Suppressor macrophage treated with lipopolysaccharide for 4 hours (primary cell): ENCODE results near the gene NOLC1.
A peak's percentile ranks its signal among the peaks of the same experiment; 100 is the strongest.

Experiments used
- DNase-seq: peaks from one replicate; pipeline ENCODE4 v3.0.0-alpha.2; 2020

Gene NOLC1

GRCh38 chr10:102122450-102122849, 29.7 kb upstream of the NOLC1 start:
- no peak for DNase-seq

GRCh38 chr10:102123223-102123622, 29.0 kb upstream of the NOLC1 start:
- no peak for DNase-seq

- no peak for DNase-seq
Measured at GRCh38 chr10:102131286-102132170, 20.7 kb upstream of the NOLC1 start.

GRCh38 chr10:102132193-102132562, 20.0 kb upstream of the NOLC1 start:
- no peak for DNase-seq

- peak; percentile 99 for DNase-seq
Measured at GRCh38 chr10:102132563-102133372, 19.4 kb upstream of the NOLC1 start, which contains the start of gene PPRC1. Gene PPRC1 (plus strand): TSS chr10:102133040. CDS start chr10:102133069, 29 bp downstream.

- DNase-seq, result peak; percentile 71
Measured at GRCh38 chr10:102133373-102134195, 18.6 kb upstream of the NOLC1 start.

- no peak for DNase-seq
Measured at GRCh38 chr10:102134416-102134815, 17.8 kb upstream of the NOLC1 start.

GRCh38 chr10:102135956-102136526, 16.1 kb upstream of the NOLC1 start:
- no peak for DNase-seq

GRCh38 chr10:102139281-102140110, 12.7 kb upstream of the NOLC1 start:
- no peak for DNase-seq

GRCh38 chr10:102140218-102140617, 12.0 kb upstream of the NOLC1 start:
- no peak for DNase-seq

GRCh38 chr10:102140913-102141540, 11.2 kb upstream of the NOLC1 start:
- no peak for DNase-seq

- no peak for DNase-seq
Measured at GRCh38 chr10:102141583-102142107, 10.5 kb upstream of the NOLC1 start.

- DNase-seq, result no peak
Measured at GRCh38 chr10:102146971-102147428, 5.2 kb upstream of the NOLC1 start.

- no peak for DNase-seq
Measured at GRCh38 chr10:102147561-102147960, 4.6 kb upstream of the NOLC1 start.

- no peak for DNase-seq
Measured at GRCh38 chr10:102148275-102148674, 3.9 kb upstream of the NOLC1 start.

- DNase-seq, result no peak
Measured at GRCh38 chr10:102150970-102151773, 1.0 kb upstream of the NOLC1 start.

GRCh38 chr10:102152545-102152890, 329 bp downstream of the NOLC1 start:
- no peak for DNase-seq

- DNase-seq, result peak; percentile 9
Measured at GRCh38 chr10:102153093-102153620, 968 bp downstream of the NOLC1 start.

- DNase-seq, result no peak
Measured at GRCh38 chr10:102154466-102155116, 2.4 kb downstream of the NOLC1 start.
